ENCODE data around the gene DEXI.

DEXI gene

DNA sequence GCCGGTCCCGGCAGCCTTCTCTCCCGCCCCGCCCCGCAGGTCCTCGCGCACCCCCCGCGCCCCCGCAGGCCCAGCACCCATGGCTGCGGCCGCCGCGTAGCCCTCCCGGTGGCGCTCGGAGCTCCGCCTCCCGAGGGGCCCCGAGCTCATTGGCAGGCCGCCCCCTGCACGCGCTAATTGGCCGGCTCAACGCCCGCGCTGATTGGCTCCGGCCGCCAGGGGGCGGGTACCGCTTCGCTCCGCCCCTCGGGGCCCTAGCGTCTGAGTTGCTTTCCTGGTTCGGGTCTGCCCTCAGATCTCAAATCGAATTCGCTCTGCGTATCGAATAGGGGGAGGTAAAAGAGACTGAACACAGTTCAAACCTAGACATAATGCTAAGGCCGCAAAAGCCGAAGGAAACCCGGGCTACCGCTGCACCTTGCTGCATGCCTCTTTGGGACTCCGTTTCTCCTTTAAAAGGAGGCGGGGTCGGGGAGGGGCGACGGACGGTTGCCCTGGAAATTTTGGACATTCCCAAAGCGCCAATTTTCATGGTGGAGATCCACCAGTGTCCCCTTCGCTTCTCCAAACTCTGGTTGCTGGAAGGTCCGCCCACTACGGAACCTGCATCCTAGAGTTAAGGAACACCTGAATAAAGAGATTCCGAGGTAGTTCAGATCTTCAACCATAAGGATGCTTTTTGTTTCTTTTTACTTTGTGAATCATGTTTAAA, at the start of gene DEXI:
Gene DEXI, minus strand, starts transcription at position 117 of the 712 bp plus-strand sequence. CDS start 463 bp downstream, outside the sequence.
- FAIRE-seq = no peak

DNA sequence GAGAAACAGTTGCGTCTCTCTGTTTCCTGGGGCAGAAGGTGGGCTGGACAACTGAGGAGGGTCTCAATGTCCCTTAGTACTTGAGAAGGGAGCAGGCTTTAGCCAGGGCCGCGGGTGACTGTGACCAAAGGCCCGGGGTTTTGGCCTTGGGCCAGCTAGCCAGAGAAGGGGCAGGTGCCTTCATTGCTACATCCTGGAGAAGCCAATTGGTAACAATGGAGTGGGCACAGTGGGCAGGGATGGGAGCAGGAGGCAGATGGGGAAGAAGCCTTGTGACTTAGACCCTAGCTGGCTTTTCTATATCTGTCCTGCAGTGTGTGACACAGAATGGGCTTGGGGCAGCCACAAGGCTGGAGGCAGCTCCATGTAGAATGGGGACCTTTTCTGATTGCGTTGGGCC, 48.1 kb upstream of the DEXI start:
- no peak for FAIRE-seq

DNA sequence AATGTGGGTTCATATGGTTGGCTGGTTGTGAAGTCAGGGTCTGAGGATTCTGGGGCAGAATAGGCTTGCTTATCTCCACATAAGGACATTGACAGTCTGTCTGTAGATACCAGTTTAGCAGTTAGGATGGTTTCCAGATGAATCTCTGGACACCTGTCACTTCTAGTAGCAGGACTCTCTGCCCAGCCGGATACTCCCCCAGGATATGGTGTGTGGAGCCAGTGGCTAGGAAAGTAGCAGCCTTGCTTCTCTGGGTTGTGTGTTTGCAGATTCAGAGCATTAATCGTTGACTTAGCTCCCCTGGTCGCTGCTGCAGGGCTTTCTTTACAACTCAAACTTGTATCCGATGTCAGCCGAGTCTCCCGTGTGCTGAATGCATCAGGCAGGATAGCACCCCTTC, 47.3 kb upstream of the DEXI start:
- no peak for FAIRE-seq

- FAIRE-seq = no peak
Measured at GRCh38 chr16:10988879-10989278, 46.6 kb upstream of the DEXI start.

DNA sequence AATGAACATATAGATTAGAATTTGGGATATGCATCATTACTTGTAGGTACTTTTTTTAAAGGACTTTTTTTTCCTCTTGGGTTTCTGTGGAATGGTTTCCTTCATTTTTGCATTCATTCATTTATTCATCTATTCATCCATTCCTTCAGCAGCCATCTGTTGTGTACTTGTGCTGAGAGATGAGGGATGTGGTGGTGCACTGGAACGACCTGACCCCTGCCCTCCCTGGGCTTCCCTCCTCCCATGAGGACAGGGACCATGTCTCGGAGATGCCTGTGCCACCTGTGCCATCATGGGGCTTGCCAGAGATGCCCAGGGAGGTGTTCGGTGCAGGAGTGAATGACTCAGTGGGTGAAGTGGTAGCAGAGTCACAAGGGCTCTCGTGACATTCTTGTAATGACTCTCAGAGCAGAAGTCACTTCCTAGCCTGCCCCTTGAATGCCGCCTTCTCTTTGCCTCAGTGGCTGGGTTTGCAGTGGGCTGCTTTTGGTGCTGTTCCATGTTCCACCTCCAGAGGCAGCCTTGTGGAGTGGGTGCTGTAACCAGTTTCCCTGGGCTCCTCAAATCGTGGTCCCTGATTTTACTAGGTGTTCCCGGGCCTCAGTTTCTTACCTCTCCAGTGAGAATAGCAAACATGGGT, 46.0 kb upstream of the DEXI start:
- no peak for FAIRE-seq

DNA sequence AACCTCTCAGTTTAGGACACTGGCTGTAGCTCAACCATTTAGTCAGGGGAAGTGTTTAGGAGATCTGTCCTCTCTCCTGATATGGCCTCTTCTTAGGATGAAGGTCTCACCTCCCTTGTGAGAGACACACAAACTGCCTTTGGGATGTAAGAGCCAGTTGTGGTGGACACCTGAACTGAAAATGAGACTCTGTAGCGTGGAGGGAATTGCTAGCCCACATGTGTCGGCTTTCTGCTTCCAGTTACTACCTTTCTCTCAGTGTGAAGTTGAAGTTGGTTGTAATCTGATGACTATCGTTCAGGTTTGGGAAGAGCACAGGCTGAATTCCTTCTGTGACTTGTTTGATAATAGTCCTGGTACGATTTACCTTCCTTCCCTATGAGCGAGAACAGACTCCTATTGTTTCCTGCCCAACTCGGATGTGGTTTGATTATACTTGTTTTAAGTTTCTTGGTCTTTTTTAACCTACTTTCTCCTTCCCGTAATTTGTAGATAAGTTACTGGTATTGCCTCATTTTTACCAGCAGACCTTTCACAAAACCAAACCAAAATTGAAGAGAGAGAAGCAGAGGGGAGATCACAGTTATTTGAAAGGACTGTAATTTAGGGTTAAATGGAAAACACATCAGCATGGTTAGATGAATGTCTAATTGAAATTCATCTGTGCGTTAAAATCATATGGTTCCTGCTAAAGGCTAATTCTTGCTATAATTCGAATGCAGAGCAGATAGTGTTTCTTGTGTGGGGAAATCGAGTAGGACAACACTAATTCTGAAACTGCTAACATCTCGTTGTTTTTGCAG, 45.3 kb upstream of the DEXI start:
- FAIRE-seq = no peak

DNA sequence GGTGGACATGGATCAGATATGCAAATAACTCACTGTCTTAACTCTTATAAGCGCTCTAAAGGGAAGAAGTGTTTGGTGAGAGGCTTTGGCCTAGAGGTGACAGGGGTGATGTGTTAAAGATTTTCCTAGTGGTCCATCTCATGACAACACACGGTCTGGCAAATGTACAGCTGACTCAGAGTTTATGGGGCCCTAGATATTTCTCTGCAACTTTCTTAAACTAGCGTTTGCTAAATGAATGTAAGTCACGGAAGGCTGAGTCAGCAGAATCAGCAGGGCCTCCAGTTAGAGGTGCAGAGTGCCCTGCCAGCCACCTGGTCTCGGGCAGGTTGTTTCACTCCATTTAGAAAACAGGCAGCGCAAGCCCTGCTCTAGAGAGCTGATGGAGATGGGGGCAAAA, 42.2 kb upstream of the DEXI start:
- no peak for FAIRE-seq

GRCh38 chr16:10983159-10983558, 40.9 kb upstream of the DEXI start:
- FAIRE-seq = no peak

GRCh38 chr16:10982465-10983150, 40.3 kb upstream of the DEXI start:
- no peak for FAIRE-seq

GRCh38 chr16:10981697-10982216, 39.5 kb upstream of the DEXI start:
- no peak for FAIRE-seq

DNA sequence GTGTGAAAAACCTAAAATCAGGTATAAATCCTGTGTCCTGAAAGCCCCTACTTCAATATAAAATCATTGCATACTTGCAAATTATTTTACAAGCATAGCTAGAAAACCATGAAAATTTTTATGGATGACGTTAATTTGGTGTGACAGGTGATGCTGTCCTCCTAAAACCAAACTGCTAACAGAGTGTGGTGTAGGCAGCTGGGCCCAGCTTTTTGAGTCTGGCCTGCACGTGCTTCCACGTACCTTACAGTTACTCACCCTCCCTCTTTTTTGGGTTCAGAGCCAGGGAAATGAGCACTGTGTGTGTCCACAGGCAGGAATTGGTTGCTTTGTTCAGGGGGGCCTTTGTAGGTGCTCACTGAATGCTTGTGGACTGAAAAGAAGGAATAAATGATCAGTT, 38.5 kb upstream of the DEXI start:
- no peak for FAIRE-seq

DNA sequence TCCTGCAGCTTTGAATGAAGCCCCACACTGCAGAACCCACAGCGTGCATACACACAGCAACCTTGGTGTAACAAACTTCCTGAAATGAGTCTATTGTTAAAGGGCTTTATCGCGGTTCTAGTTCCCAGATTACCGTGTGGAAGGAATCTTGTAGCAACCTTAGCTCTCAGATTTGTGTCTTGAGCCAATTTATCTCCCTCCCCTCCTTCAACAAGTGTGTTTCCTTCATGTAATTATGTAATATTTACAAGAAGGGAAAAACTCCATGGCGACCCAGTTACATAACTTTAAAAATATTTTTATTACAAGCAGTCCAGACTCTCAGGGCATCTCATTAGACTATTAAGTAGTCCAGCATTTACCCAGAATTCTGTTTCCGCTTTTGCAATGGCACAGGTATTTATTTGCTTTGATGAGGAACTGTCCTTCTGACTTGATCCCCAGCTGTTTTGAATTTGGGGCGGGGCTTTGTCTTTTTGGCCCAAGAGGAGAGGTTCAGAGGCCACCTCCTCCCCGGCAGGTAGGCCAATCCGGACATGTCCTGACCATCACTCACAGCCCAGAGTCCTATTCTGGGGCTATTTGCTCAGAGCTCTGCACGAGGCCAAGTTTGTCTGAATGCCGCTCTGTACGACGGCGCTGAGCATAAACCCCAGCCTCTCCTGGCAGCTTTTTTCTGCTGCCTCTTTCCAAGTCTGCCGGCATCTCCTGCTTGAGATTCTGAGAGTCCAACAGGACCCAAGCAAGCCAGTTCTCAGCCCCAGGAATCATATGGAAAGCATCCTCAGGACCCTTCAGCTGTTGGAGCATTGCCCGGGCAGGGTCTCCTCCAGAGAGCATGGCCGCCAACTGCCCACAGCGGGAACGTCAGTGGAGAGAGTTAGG, 37.7 kb upstream of the DEXI start:
- FAIRE-seq = no peak

- FAIRE-seq = no peak
Measured at GRCh38 chr16:10978871-10979446, 36.7 kb upstream of the DEXI start.

GRCh38 chr16:10978124-10978523, 35.9 kb upstream of the DEXI start:
- no peak for FAIRE-seq

DNA sequence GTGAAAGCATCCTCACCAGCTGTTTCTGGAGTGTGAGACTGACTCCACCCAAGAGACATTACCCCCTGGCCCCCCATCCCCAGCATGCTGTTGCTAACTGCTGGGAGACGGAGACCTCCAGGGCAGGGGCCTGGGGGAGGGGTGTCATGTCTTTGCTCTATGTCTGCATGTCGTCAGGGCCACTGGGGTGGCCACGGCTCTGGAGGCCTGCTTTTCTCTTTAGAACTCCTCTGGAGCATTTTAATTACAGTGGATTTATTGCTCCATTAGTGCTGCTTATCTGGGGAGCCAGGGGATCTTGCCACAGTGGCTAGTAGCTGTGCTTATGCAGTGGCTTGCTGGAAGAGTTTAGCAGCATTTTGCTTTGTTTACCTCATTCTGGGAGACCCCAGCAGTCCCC, 34.4 kb upstream of the DEXI start:
- no peak for FAIRE-seq

DNA sequence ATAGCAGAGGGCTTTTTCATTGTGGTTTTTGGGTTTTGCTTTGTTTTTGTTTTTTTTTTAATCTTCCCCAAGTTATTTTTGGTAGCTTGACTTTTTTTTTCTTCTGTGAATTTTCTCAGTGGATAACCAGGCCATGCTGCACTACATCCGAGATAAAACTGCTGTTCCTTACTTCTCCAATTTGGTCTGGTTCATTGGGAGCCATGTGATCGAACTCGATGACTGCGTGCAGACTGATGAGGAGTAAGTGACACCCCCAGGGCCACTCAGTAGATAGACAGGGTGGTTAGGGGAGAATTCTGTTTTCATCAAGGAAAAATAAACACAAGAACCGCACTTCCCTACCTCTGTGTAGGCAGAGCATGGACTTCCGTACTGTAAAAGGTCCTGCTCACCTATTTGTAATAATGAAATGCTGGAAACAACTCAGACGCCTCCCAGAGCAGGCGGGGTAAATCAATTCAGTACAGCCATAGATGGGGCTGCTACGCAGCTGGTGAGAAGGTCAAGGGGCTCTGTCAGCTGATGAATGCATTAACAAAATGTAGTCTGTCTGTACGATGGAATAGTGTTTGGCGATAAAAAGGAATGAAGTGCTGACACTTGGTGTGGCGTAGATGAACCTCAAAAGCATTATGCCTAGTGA, 30.7 kb upstream of the DEXI start:
- no peak for FAIRE-seq

DNA sequence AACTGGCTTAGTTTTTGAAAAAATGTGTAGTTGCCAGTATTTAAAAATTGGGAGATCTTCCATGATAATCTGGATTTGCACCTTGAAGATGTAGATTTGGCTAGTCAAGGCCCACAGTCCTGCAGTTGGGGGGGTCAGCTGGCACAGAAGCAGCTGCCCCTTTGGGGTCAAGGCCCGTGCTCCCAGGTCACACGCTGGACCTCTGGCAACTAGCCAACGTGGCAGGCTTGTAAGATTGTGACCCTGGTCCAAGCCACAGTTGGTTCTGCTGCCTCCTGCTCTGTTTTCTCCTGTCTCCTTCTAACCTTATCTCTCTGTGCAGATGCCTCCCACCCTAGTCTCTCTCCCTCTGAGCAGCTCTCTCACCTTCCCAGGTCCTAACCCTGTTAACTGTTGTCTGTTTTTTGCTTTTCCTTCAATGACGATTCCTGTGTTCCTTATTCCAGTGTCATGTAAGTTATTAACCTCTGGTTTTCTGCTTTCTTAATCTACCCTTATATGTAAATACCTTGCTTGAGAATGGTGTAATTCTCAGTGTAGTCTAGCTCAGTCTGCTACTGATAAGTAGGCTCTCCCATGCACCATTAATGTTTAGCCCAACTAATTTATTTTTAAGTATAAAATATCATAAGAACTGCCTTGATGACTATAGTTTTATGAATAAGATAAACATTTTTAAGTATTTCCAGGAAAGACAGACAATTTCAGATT, 30.0 kb upstream of the DEXI start:
- FAIRE-seq = no peak

DNA sequence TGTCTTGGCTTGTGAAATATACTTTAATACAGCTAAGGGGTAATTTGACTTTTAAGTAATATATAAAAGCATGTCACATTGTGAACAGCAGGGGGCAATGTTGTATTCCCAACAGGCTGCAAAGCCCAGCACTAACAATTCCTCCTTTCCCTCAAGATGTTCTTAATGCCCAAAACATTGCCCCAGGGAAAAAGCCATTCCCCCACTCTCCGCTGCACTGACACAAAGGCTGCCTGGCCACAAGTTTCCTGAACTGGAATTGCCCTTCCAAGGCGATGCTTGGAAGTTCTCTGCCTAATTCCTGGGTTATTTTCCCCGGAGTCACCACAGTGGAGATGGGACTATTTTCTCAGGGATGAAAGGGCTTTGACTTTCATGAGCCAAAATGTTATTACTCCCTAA, 29.3 kb upstream of the DEXI start:
- peak; percentile 85 for FAIRE-seq

- FAIRE-seq = no peak
Measured at GRCh38 chr16:10970065-10970464, 27.8 kb upstream of the DEXI start.

GRCh38 chr16:10969615-10970014, 27.3 kb upstream of the DEXI start:
- no peak for FAIRE-seq

Measured in islet of Langerhans (tissue), 1 donor.